HCT116 (cell line): ENCODE results near the gene DCAF15. TPM values are rescaled to one million over a fixed set of nuclear protein-coding genes. Genes with fewer than 3 reads are reported as not detected.

Experiments
- ATAC-seq: fragments of 200-7000 bp; cut with Tn5 transposase; 2 replicates; pipeline ENCODE4 v1.9.1; 2020; ENCODE audit warnings: mild to moderate bottlenecking, moderate library complexity
- BruUV-seq: library from RNA; stranded (reverse); fragments of 400-500 nt; replicated peaks from 2 replicates; lab custom pipeline; 2021; lab: Mats Ljungman, UMichigan
- CTCF ChIA-PET: fragments of 300-600 bp; sonication (Branson Sonifier 250); formaldehyde crosslinking; loops from one replicate; lab custom pipeline; 2021; ENCODE audit warnings: antibody characterized with exemption; lab: Charles Lee
- POLR2A ChIA-PET: fragments of 300-600, 350-600 bp; sonication (Branson Sonifier 250); formaldehyde crosslinking; loops from one replicate; lab custom pipeline; 2021; ENCODE audit warnings: antibody characterized with exemption; lab: Charles Lee
- RAD21 ChIA-PET, 2 experiments: fragments of 300-600 bp; sonication (Branson Sonifier 250); formaldehyde crosslinking; loops; one replicate each; lab custom pipeline; 2023; ENCODE audit warnings: low total read pairs in 2 of 2; ENCODE audit not compliant: uncharacterized antibody in 2 of 2, unreplicated experiment in 2 of 2, low non-redundant PET in 1 of 2; lab: Charles Lee
- DNase-seq: peaks from one replicate; pipeline ENCODE4 v3.0.0-alpha.2; 2010; ENCODE audit warnings: low read depth, low spot score
- H2AFZ ChIP-seq: fragments of 200-600 bp; shearing (Covaris generic), sonication (generic); 2 replicates; pipeline ENCODE4 v1.6.1; 2017; ENCODE audit warnings: low read depth, mixed run types, mixed read lengths, antibody characterized with exemption, low read length; ENCODE audit not compliant: poor library complexity, severe bottlenecking
- H3K27ac ChIP-seq: 2 replicates; pipeline ENCODE4 v1.5.1; 2012; ENCODE audit warnings: low read depth, low read length
- H3K27me3 ChIP-seq: fragments of 200-600 bp; sonication (generic); 2 replicates; pipeline ENCODE4 v1.6.1; 2016; ENCODE audit warnings: mixed run types, low read length, mixed read lengths; ENCODE audit not compliant: insufficient read depth
- H3K36me3 ChIP-seq, 2 experiments: fragments of 200-500 bp in 1 of 2; fragments of 200-600 bp in 1 of 2; sonication (Bioruptor generic) in 1 of 2; sonication (generic) in 1 of 2; 2 replicates each; pipeline versions ENCODE4 v1.5.1 to v1.6.1; 2014 to 2016; ENCODE audit warnings: low read length in 2 of 2, inconsistent platforms in 1 of 2, mixed read lengths in 1 of 2, mixed run types in 1 of 2; ENCODE audit not compliant: insufficient read depth in 2 of 2, control insufficient read depth in 1 of 2
- H3K4me1 ChIP-seq, 2 experiments: fragments of 200-600 bp in 1 of 2; sonication (generic) in 1 of 2; 2 replicates each; pipeline versions ENCODE4 v1.5.1 to v1.6.1; 2012 to 2017; ENCODE audit warnings: low read length in 2 of 2, inconsistent platforms in 1 of 2, mild to moderate bottlenecking in 1 of 2, mixed read lengths in 1 of 2, mixed run types in 1 of 2, moderate library complexity in 1 of 2; ENCODE audit not compliant: insufficient read depth in 2 of 2, control insufficient read depth in 1 of 2
- H3K4me2 ChIP-seq: fragments of 200-600 bp; sonication (generic); 2 replicates; pipeline ENCODE4 v1.6.1; 2017; ENCODE audit warnings: mixed run types, low read length, mixed read lengths
- H3K4me3 ChIP-seq, 2 experiments: fragments of 200-600 bp in 1 of 2; sonication (generic) in 1 of 2; replicated peaks in 1 of 2; 2 replicates each; pipeline ENCODE4 v1.5.1; 2011 to 2016; ENCODE audit warnings: low read length in 2 of 2, control low read depth in 1 of 2, low read depth in 1 of 2, mild to moderate bottlenecking in 1 of 2, mixed read lengths in 1 of 2, mixed run types in 1 of 2
- H3K79me2 ChIP-seq: fragments of 200-600 bp; sonication (generic); 2 replicates; pipeline ENCODE4 v1.6.1; 2017; ENCODE audit warnings: mild to moderate bottlenecking, mixed run types, low read length, moderate library complexity, mixed read lengths; ENCODE audit not compliant: insufficient read depth
- H3K9ac ChIP-seq: fragments of 200-600 bp; sonication (generic); 2 replicates; pipeline ENCODE4 v1.6.1; 2016; ENCODE audit warnings: low read length, mixed read lengths
- H3K9me2 ChIP-seq: fragments of 200-600 bp; sonication (generic), shearing (Covaris generic); 2 replicates; pipeline ENCODE4 v1.6.1; 2017; ENCODE audit warnings: mixed run types, mild to moderate bottlenecking, moderate library complexity; ENCODE audit not compliant: insufficient read depth
- H3K9me3 ChIP-seq, 2 experiments: fragments of 200-500 bp in 1 of 2; fragments of 200-600 bp in 1 of 2; sonication (Bioruptor generic) in 1 of 2; sonication (generic) in 1 of 2; 2 replicates each; pipeline ENCODE4 v1.6.1; 2014 to 2017; ENCODE audit warnings: low read length in 2 of 2, mixed read lengths in 2 of 2, inconsistent platforms in 1 of 2, low read depth in 1 of 2, mild to moderate bottlenecking in 1 of 2, mixed run types in 1 of 2, moderate library complexity in 1 of 2; ENCODE audit not compliant: control insufficient read depth in 1 of 2, insufficient read depth in 1 of 2
- H4K20me1 ChIP-seq: fragments of 200-600 bp; sonication (generic), shearing (Covaris generic); 2 replicates; pipeline ENCODE4 v1.6.1; 2017; ENCODE audit warnings: mixed run types, mild to moderate bottlenecking, moderate library complexity; ENCODE audit not compliant: insufficient read depth
- ELF1 ChIP-seq: IDR thresholded peaks from 2 replicates; pipeline ENCODE4 v1.6.1; 2012; ENCODE audit warnings: low read depth, borderline replicate concordance
- EZH2 ChIP-seq: fragments of 200-600 bp; sonication (generic); IDR thresholded peaks from 2 replicates; pipeline ENCODE4 v1.6.1; 2017; ENCODE audit warnings: antibody characterized with exemption, mixed run types
- JUND ChIP-seq: IDR thresholded peaks from 2 replicates; pipeline ENCODE4 v1.6.1; 2012
- MAX ChIP-seq: IDR thresholded peaks from 2 replicates; pipeline ENCODE4 v1.6.1; 2012
- RAD21 ChIP-seq: IDR thresholded peaks from 2 replicates; pipeline ENCODE4 v1.6.1; 2012; ENCODE audit warnings: low read depth, mild to moderate bottlenecking
- SRF ChIP-seq: IDR thresholded peaks from 2 replicates; pipeline ENCODE4 v1.6.1; 2012; ENCODE audit warnings: low read depth
- TCF7L2 ChIP-seq: IDR thresholded peaks from 2 replicates; pipeline ENCODE4 v1.7.0; 2011; ENCODE audit warnings: borderline replicate concordance, inconsistent platforms; ENCODE audit not compliant: insufficient read depth, insufficient read length; ENCODE audit errors: extremely low read depth
- YY1 ChIP-seq: IDR thresholded peaks from 2 replicates; pipeline ENCODE4 v1.6.1; 2011; ENCODE audit warnings: low read length, low read depth, moderate library complexity, mild to moderate bottlenecking; ENCODE audit not compliant: insufficient replicate concordance; ENCODE audit errors: extremely low read depth
- ZNF274 ChIP-seq: fragments of 200-500 bp; sonication (Bioruptor generic); IDR thresholded peaks from 2 replicates; pipeline ENCODE4 v1.6.1; 2014; ENCODE audit warnings: mild to moderate bottlenecking, low read depth, low read length, inconsistent platforms
- intact Hi-C: fragments of 100-400 bp; cut with micrococcal nuclease; formaldehyde crosslinking; loops from 2 replicates; pipeline ENCODE4 v1.10.0; 2022
- total RNA-seq: library from RNA; stranded (reverse); gene quantifications from one replicate; pipeline ENCODE4 v1.2.1, GENCODE V29; 2021; ENCODE audit not compliant: unreplicated experiment
- TF ChIP-seq, protein P1 (sequence below), 3 experiments: fragments of 200-600 bp in 1 of 3; sonication (generic) in 1 of 3; IDR thresholded peaks in 2 of 3; conservative IDR thresholded peaks in 1 of 3; 2 replicates each; pipeline ENCODE4 v1.5.1; 2012 to 2017; ENCODE audit warnings: low read depth in 2 of 3, low read length in 2 of 3, antibody characterized with exemption in 1 of 3, borderline replicate concordance in 1 of 3, control low read depth in 1 of 3, mild to moderate bottlenecking in 1 of 3, mixed read lengths in 1 of 3, mixed run types in 1 of 3, moderate library complexity in 1 of 3; ENCODE audit not compliant: insufficient read depth in 1 of 3

Gene DCAF15
- total RNA-seq, 1 experiment from 2014 or later: 46.2 TPM

DNA sequence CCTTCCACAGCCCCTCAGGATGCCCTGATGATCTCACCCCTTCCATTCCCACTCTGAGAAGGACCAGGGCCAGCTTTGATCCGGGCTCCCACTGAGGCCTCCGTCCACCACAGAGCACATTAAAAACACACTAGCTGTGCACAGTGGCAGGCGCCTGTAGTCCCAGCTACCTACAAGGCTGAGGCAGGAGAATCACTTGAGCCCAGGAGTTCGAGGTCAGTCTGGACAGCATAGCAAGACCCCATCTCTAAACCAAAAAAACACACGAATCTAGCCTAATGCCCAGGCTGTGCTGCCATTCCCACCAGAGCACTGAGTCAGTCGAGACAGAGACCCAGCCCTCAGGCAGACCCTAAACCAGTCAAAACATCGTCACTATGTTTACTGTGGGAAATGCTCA lies 39.7 kb downstream of the DCAF15 start:
- H3K9me3 ChIP-seq: no peaks in the 10 kb centered on the region
- H3K36me3 ChIP-seq: peaks cover 4 to 6% of the 10 kb centered on the region in 2 experiments; a peak in 1 of 4 replicates
- TF ChIP-seq TCF7L2 (no peak), YY1 (no peak), ZNF274 (no peak), RAD21 (no peak), EZH2 (no peak), ELF1 (no peak), JUND (no peak), MAX (no peak), SRF (no peak)
- TF ChIP-seq, protein P1, sequence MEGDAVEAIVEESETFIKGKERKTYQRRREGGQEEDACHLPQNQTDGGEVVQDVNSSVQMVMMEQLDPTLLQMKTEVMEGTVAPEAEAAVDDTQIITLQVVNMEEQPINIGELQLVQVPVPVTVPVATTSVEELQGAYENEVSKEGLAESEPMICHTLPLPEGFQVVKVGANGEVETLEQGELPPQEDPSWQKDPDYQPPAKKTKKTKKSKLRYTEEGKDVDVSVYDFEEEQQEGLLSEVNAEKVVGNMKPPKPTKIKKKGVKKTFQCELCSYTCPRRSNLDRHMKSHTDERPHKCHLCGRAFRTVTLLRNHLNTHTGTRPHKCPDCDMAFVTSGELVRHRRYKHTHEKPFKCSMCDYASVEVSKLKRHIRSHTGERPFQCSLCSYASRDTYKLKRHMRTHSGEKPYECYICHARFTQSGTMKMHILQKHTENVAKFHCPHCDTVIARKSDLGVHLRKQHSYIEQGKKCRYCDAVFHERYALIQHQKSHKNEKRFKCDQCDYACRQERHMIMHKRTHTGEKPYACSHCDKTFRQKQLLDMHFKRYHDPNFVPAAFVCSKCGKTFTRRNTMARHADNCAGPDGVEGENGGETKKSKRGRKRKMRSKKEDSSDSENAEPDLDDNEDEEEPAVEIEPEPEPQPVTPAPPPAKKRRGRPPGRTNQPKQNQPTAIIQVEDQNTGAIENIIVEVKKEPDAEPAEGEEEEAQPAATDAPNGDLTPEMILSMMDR (IDR thresholded peaks at IDR 0.05 in 2 of 3, conservative IDR thresholded peaks at IDR 0.05 in 1 of 3; ENCODE audit: borderline replicate concordance in 1 of 3, insufficient read depth in 1 of 3, low read depth in 2 of 3, low read length in 2 of 3): no peak
- H4K20me1 ChIP-seq: no peaks in the 10 kb centered on the region
- no peak for ATAC-seq
- H3K4me2 ChIP-seq: no peak overlapping the region
- no peak overlapping the region for H3K9ac ChIP-seq
- DNase-seq: no peak
- no peaks in the 10 kb centered on the region for H3K79me2 ChIP-seq
- no peak overlapping the region for H2AFZ ChIP-seq
- H3K27ac ChIP-seq: no peak overlapping the region
- no TSS peak for BruUV-seq
- H3K9me2 ChIP-seq: no peaks in the 10 kb centered on the region
- H3K27me3 ChIP-seq: no peaks in the 10 kb centered on the region
- ChIA-PET POLR2A (no interaction called here), CTCF (no interaction called here), RAD21 (no interaction called here)
- no peaks in the 10 kb centered on the region; a peak in 1 of 4 replicates for H3K4me1 ChIP-seq
- no peak overlapping the region for H3K4me3 ChIP-seq
- intact Hi-C loops: no loop called here
